HG03521 (cell line): ENCODE results near the gene ABCC8.

Experiments used
- ATAC-seq: cut with Tn5 transposase; IDR thresholded peaks from one replicate; pipeline ENCODE4 v1.9.1; 2021; ENCODE audit warnings: mild to moderate bottlenecking, moderate library complexity; ENCODE audit not compliant: unreplicated experiment

ABCC8 gene

DNA sequence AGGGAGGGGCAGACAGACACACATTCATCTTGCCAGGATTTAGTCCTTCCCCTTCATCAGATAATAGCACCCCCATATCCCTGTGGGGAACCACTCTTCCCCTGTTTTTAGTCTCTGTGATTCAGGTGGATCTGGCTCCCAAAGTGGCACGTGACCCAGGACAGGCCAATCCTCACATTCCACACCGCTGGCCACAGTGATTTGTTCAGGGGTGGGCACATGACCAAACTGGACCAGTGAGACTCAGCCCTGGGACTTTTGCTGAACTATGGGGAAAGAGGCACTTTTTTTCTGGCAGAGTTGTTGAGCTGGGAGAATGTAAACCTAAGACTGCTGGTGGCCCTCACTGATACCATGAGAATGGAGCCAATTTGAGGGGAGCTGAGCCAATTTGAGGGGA, 69.1 kb downstream of the ABCC8 start:
- ATAC-seq: no peak

DNA sequence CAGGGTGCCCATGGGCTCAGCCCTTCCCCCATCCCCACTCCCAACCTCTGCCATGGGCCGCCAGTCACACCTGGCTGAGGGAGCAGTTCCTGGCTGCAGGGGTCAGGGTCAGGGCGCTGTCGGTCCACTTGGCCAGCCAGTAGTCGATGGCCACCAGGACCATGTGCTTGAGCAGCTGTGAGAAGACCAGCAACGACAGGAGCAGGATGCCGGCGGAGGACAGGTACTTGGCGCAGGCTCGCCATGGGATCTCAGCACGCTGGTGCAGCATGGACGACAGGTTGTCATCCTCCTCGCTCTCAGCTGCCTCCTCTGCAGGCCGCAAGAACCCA, 69.9 kb downstream of the ABCC8 start:
- no peak for ATAC-seq

GRCh38 chr11:17406082-17406817, 70.4 kb downstream of the ABCC8 start:
- ATAC-seq: no peak

DNA sequence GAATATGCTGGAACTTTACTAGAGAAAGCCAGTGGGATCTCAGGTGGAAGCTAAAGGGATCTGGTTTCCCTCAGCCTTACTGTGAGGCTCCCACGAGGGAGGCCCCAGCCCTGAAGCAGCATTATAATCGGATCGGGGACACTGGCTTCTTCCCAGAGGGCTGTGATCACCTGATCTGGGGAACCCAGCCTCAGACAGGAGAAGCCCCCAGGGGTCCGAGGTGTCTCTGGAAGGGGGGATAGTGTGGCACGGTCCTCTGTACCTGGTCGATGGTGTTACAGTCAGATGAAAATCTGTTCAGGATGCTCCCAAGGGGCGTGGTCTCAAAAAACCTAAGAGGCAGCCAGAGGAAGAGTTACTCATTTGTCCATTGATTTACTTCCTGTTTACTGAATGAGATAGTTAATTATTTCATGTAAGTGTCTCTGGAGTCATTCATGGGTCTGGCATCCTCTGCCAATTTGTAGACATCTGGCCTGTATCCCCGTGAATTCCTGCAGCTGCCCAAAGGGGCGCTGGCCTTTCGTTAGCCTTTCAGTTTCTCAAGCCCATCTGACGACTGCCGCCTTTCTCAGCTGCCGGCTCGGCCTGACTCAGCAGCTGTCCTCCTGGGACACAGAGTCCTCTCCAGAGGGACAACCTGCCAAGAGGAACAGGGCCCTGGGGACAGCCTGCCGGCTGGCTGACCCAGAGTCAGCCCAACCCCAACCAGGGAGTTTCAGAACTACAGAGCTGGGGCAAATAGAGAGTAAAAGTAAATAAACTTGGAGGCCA, 71.2 kb downstream of the ABCC8 start:
- no peak for ATAC-seq

DNA sequence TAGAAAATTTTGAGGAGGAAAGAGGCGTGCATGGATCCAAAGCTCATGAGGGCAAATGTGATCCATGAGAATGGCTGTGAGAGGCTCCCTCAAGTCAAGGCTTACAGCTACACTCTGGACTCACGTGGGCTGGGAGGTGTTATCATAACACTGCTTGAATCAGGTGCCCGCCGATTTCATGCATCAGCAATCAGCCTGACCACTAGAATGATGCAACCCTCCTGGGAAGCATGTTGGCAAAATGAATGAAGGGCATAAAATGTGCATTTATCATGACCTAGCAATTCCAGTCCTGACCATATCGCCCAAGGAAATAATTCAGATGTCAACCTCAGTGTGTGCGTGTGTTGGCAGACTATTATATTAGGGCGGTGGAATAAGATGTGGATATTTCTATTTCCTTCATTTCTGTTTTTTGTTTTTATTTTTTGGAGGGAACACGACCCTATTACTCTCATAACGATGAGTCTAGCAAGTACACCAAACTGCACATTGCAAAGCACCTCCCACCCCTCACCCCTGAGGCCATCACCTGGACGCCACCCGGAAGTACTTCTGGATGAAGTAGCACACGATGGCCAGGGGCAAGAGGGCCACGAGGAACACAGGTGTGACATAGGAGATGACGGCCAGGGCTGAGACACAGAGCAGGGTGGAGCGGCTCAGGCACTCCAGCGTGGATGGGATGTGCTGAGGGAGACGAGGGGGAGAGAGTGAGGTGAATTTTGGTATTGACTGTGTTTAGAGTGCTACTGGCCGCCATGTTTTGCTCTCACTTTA, 72.5 kb downstream of the ABCC8 start:
- no peak for ATAC-seq

DNA sequence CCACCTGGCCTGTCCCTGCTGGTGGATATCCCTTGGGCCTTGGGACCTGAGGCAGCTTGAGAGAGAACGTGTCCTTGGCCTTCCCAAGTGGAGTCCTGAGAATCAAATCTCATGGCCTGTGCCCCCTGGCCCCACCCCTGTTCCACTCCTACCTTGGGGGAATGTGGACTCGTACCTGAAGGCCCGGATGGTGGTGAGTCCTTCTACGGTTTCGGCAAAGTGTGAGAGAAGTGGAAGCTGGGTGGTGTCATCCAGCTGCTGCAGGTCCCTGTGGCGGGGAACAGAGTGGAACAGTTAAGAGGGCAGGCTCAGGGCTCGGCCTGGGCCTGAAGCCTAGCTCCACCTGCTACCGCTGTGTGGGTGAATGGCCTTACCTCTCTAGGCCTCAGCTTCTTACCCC, 74.2 kb downstream of the ABCC8 start:
- no peak for ATAC-seq

- ATAC-seq: no peak
Observed at GRCh38 chr11:17401841-17402240, 74.8 kb downstream of the ABCC8 start.

DNA sequence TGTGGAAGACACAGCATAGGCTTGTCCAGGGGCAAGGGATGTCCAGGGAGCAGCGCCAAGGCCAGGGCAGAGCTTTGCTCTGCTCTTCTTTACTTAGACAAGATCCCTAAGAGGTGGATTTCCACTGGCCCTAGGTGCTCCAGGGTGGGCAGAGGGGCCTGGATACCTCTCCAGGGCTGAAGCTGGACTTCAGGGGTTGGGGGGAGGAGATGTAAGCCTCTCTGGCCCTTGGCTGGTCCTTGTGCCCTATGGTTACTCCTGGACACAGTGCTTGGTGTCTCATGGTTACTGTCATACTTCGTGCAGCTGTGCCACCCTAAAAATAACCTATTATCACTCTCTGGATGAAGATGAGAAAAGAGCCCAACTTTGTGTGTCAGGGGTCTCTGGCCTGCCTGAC, 75.3 kb downstream of the ABCC8 start:
- no peak for ATAC-seq

DNA sequence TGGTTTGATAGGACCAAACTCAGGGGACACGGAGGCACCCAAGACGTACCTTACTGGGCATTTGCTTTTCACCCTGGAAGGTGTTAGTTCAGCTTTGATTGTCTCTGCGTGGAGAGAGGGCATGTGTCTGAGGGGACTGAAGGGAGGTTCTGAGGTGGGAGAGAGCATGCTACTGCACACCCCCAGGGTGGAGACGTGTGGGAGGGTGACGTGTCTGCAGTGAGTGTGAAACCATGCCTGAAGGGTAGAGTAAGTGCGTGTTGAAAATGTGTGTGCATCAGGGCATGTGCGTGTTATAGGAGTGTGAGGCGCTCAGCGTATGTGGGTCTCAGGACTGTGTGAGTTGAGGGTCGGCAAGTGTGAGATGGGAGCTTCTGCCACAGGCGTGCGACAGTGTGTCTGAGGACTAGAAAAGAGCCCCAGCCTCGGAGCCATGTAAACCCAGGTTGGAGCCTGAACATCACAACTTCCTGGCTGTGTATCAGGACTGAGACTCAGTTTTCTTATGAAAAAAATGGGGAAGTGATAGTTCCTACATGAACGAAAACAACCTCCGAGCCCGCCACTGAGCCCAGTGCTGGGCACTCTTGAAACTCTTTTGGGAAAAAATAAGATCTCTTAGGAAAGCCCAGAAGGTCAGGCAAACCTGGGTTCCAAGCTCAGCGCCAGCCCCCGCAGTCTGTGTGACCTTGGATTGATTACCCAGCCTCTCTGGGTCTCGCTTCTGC, 76.4 kb downstream of the ABCC8 start:
- no peak for ATAC-seq

GRCh38 chr11:17399236-17399635, 77.4 kb downstream of the ABCC8 start:
- ATAC-seq: no peak

DNA sequence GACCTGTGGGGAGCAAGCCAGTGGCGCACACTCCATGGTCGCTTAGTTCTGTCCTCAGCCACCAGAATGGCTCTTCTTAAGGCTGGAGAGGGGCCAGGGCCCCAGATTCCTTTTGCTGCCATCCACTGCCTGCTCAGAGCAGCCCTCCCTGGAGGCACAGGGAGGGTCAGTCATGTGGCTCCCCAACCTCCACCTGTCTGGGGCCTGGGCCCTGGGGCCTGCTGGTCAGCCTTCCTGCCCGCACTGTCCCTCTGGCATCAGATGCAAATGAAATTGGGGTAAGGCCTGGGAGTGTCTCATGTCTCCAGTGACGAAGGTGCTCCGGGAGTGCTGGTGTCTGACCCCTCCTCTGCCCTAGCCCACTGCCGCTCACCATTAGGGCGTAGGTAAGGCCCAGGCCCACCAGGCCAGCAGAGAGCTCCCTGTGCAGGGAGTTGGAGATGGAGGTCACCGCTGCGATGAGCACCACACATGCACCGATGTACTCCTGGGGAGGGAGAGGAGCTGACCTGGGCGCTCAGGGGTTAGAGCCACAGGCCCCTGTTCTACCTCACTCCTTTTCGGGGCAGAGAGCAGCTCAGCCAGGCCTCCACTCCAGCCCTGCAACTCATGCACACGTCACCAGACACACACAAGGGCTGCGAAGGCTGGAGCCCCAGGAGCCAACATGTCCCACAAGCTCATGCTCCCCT, 79.2 kb downstream of the ABCC8 start:
- no peak for ATAC-seq

DNA sequence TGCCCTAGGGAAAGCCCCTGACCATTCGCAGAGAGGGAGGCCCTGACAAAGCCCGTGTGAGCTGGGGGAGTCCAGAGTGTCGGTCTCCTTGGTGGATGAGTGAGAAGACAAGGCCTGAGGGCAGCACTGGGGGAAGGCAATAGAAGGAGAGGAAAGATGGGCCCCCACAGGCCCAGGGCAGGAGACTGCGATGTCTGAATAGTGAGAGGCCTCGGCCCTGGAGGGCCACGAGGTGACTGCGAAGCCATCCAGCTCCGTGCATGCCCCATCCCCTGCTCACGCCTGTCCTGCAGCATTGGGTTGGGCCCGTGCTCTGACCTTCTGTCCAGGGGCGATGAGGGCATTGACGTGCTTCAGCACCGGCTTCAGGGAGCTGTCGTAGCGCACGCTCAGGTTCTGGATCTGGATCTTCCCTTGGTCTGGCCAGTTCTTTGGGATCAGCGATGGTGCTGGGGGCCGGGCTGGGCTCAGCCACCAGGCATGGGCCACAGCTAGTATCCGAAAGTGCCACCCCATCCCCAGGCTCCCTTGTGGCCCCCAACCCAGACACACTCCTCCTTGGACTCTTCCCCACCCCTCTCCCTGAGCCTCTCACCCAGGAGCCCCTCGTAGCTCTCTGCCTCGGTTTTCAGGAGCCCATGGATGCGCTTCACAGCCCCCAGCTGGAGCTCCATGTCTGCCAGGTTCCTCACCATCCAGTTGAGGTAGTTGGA, 79.9 kb downstream of the ABCC8 start:
- ATAC-seq: no peak

GRCh38 chr11:17395978-17396377, 80.7 kb downstream of the ABCC8 start:
- no peak for ATAC-seq

DNA sequence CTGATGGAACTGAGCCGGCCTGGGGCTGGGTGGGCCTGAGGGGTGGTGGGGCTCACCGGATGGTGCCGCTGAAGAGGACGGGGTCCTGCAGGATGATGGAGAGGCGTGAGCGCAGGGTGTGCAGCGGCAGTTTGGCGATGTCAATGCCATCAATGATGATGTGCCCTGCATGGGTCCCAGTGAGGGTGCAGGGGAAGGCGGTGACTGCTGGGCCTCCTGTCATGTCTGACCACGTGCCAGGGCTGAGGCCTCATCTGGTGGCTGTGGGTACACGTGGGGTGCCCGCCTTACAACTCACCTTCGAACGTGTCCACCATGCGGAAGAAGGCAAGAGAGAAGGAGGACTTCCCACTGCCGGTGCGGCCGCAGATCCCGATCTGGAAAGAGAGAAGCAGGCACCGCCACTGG, 81.1 kb downstream of the ABCC8 start:
- no peak for ATAC-seq

GRCh38 chr11:17394743-17395390, 81.8 kb downstream of the ABCC8 start:
- no peak for ATAC-seq

DNA sequence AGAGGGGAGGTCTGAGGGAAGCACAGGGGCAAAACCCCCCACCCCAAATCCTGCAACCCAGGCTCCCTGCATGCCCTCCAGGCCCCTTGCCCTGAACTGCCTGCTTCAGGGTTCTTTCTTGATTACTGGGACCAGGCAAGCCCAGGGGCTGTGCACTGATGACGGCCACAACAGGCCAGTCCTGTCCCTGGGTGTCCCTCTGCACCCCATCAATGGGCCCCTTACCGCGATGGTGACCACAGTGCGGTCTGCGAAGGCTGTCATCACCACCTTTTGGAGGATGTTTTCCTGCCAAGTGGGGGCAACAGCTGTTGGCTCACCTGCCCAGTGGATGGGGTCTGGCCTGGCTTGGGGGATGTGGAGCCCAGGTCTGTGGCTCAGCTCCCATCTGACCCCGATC, 83.2 kb downstream of the ABCC8 start:
- no peak for ATAC-seq

DNA sequence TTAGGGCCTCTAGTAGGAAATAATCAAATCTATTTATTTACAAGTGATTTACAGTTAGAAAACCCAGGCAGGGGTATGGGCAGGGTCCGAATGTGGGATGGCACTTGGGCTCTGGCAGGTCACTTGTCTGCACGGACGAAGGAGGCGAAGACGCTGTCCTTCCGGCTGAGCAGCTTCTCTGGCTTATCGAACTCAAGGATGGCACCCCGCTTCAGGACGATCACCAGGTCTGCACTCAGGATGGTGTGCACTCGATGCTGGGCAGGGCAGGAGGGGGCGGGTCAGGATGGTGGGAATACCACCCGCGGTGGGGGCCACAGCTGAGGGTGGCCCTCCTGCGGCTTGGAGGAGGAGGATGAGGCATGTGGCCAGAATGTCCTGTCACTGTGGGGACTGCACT, 83.8 kb downstream of the ABCC8 start:
- no peak for ATAC-seq

DNA sequence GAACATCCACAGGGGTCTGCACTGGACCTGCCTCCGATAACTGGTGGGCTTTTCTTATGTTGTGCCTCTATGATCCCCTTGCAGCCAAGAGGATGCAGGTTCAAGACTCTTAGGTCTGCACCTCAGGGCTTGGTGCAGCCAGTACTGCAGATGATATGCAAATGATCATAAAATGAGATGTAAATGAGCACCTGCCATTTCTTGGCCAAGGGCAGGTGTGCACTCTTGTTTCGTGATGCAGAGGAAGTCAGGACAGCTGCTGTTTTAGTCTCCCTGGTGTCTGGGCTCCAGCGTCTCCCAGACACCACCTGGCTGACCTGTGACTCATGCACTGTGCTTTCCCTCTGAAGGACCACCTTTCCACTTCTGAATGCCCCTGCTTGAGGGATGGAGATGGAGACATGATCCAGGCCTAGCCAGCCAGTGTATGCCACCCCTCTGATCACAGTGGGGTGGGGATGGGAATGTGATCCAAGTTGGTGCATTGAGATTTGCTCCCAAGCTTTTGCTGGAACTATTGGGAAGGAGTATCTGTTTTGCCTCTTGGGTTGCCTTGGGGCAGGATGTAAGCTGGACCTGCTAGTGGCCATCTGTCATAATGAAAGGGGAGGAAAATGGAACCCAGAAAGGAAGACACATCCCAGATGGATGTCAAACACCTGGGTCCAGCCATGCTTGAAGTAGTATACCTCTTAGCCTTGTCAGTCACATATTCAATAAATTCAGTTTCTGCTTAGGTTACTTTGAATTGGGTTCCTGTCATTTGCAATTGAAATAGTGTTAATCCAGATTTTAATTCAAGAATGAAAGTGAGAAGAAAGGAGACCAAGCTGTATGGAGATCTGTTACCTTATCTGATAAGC, 84.9 kb downstream of the ABCC8 start:
- ATAC-seq: no peak
